Measurements from ENCODE around the gene NINJ1. TPM values are rescaled to one million over a fixed set of nuclear protein-coding genes. Genes with fewer than 3 reads are reported as not detected.

The NINJ1 gene
- total RNA-seq, 6 experiments from 2014 or later = 35.6 to 103 (median 65.1) TPM

- TF ChIP-seq POLR2A (IDR thresholded peaks at IDR 0.05) = no peak
- TF ChIP-seq CTCF (IDR thresholded peaks at IDR 0.05) = no peak
- DNase-seq (peak; percentile 21 to 65 (median 48)), ATAC-seq (no peak)
- H3K27ac ChIP-seq = peak overlapping the region in 1 of 3 donors; percentile 29
- no peaks in the 10 kb centered on the region for H3K27me3 ChIP-seq
- no peaks in the 10 kb centered on the region for H3K9me3 ChIP-seq
- intact Hi-C loops (cut with DNase I) = loop anchor here (5.0 to 10.0 kb wide), 2 partner anchors 189 to 192 kb away; no protein-coding TSS in a partner anchor
- peaks cover 0 to under 1% (median 0%) of the 10 kb centered on the region in 4 donors for H3K36me3 ChIP-seq
- H3K4me3 ChIP-seq = no peak overlapping the region
- WGBS (ENCODE audit: insufficient coverage, low coverage, low lambda C conversion rate, missing lambda C conversion rate) = 88% methylated on average over 7 of the region's 13 CpGs
- H3K4me1 ChIP-seq = peaks cover 0 to 7% (median 3%) of the 10 kb centered on the region in 4 donors
These were observed 21.1 kb downstream of the NINJ1 start for GRCh38 chr9:93112864-93113389.

GRCh38 chr9:93112116-93112863, 21.8 kb downstream of the NINJ1 start:
- Histone ChIP-seq H3K27ac (peak overlapping the region in 1 of 3 donors; percentile 29), H3K27me3 (no peaks in the 10 kb centered on the region), H3K9me3 (no peaks in the 10 kb centered on the region), H3K4me3 (no peak overlapping the region), H3K4me1 (peaks cover 0 to 7% (median 3%) of the 10 kb centered on the region in 4 donors), H3K36me3 (peaks cover 0 to 5% (median 0%) of the 10 kb centered on the region in 4 donors)
- ATAC-seq = no peak
- WGBS (ENCODE audit: insufficient coverage, low coverage, low lambda C conversion rate, missing lambda C conversion rate) = 52% methylated on average over 3 of the region's 15 CpGs
- DNase-seq = peak in 2 of 3 donors; percentile 37 to 68
- intact Hi-C loops (cut with DNase I) = loop anchor here (5.0 to 10.0 kb wide), 2 partner anchors 190 to 193 kb away; no protein-coding TSS in a partner anchor
- TF ChIP-seq POLR2A (IDR thresholded peaks at IDR 0.05) (no peak), CTCF (IDR thresholded peaks at IDR 0.05) (no peak)

- H3K27ac ChIP-seq = peak overlapping the region in 1 of 3 donors; percentile 29
- peaks cover 0 to 5% (median 0%) of the 10 kb centered on the region in 4 donors for H3K36me3 ChIP-seq
- no peaks in the 10 kb centered on the region for H3K9me3 ChIP-seq
- whole genome bisulfite sequencing (ENCODE audit: insufficient coverage, low coverage, low lambda C conversion rate, missing lambda C conversion rate) = 94% methylated on average over 8 of the region's 18 CpGs
- no peak for TF ChIP-seq POLR2A (IDR thresholded peaks at IDR 0.05)
- no peak for TF ChIP-seq CTCF (IDR thresholded peaks at IDR 0.05)
- intact Hi-C loops (cut with DNase I) = loop anchor here (5.0 to 10.0 kb wide), 2 partner anchors 191 to 193 kb away; no protein-coding TSS in a partner anchor
- no peaks in the 10 kb centered on the region for H3K27me3 ChIP-seq
- DNase-seq (peak; percentile 33 to 65 (median 53)), ATAC-seq (no peak)
- no peak overlapping the region for H3K4me3 ChIP-seq
- peaks cover 0 to 5% (median 3%) of the 10 kb centered on the region in 4 donors for H3K4me1 ChIP-seq
These were observed 22.5 kb downstream of the NINJ1 start for GRCh38 chr9:93111371-93112115.

GRCh38 chr9:93111001-93111370, 23.1 kb downstream of the NINJ1 start:
- peaks cover 0 to 5% (median 0%) of the 10 kb centered on the region in 4 donors for H3K36me3 ChIP-seq
- TF ChIP-seq POLR2A (IDR thresholded peaks at IDR 0.05) (no peak), CTCF (IDR thresholded peaks at IDR 0.05) (no peak)
- H3K27me3 ChIP-seq = no peaks in the 10 kb centered on the region
- no peak overlapping the region for H3K4me3 ChIP-seq
- WGBS (ENCODE audit: insufficient coverage, low coverage, low lambda C conversion rate, missing lambda C conversion rate) = 75% methylated on average over 3 of the region's 11 CpGs
- ATAC-seq (no peak), DNase-seq (peak in 2 of 3 donors; percentile 15 to 45)
- intact Hi-C loops (cut with DNase I) = loop anchor here (5.0 to 10.0 kb wide), 2 partner anchors 191 to 194 kb away; no protein-coding TSS in a partner anchor
- no peaks in the 10 kb centered on the region for H3K9me3 ChIP-seq
- no peaks in the 10 kb centered on the region for H3K4me1 ChIP-seq
- H3K27ac ChIP-seq = no peak overlapping the region
